Measurements from ENCODE around the gene SUCNR1. TPM values are rescaled to one million over a fixed set of nuclear protein-coding genes. Genes with fewer than 3 reads are reported as not detected.

Gene SUCNR1
- total RNA-seq, 1 experiment from 2014 or later = 0.41 TPM

- BruUV-seq (replicated peaks) = no TSS peak
- peaks cover 4% of the 10 kb centered on the region for H3K4me1 ChIP-seq (ENCODE audit: insufficient read depth, low read length, poor library complexity, severe bottlenecking)
- ChIA-PET CTCF (no interaction called here), POLR2A (ENCODE audit: low non-redundant PET) (no interaction called here)
- H3K27me3 ChIP-seq (replicated peaks; ENCODE audit: insufficient read depth, low read depth, low read length, poor library complexity) = no peaks in the 10 kb centered on the region
- no peak for TF ChIP-seq CTCF (conservative IDR thresholded peaks at IDR 0.05; ENCODE audit: low read depth, low read length)
- no peak for TF ChIP-seq EZH2 (IDR thresholded peaks at IDR 0.05; ENCODE audit: borderline replicate concordance, low read depth, low read length, poor library complexity, severe bottlenecking)
- H3K27ac ChIP-seq (ENCODE audit: low read depth, low read length, poor library complexity, severe bottlenecking) = no peak overlapping the region
- no peaks in the 10 kb centered on the region for H3K36me3 ChIP-seq (ENCODE audit: insufficient read depth, low read length, poor library complexity, severe bottlenecking)
- no peaks in the 10 kb centered on the region for H3K9me3 ChIP-seq (ENCODE audit: low read depth, low read length, poor library complexity, severe bottlenecking)
- no peak overlapping the region for H3K4me3 ChIP-seq (ENCODE audit: low read depth, low read length, poor library complexity, severe bottlenecking)
- intact Hi-C loops (cut with micrococcal nuclease; ENCODE audit: unreplicated experiment) = loop anchor here (2.0 to 10.0 kb wide), 5 partner anchors 254 to 750 kb away; no protein-coding TSS in a partner anchor
- no peak for DNase-seq (ENCODE audit: low spot score)
These were observed 45.5 kb downstream of the SUCNR1 start for GRCh38 chr3:151919030-151919328.

GRCh38 chr3:151919446-151919845 lies 46.0 kb downstream of the SUCNR1 start:
- no TSS peak for BruUV-seq (replicated peaks)

DNA sequence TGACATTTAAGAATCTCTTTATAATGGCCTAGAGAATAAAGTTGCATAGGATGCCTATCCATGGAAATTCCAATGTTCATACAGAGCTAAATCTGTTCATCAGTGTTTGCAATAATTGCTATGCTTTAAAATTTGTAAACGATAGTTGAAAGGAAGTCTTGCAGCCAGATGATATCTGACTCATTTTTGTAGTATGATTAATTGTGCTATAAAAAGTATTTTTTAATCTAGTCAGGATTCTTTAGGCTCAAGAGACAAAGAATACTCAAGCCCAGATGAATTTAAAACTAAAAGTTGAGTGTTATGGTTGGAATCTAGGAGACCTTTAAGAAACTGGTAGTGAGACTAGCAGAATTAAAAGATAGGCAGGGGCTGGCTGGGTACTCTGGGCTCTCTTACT lies 50.5 kb downstream of the SUCNR1 start:
- Histone ChIP-seq H3K4me1 (ENCODE audit: insufficient read depth, low read length, poor library complexity, severe bottlenecking) (no peaks in the 10 kb centered on the region), H3K36me3 (ENCODE audit: insufficient read depth, low read length, poor library complexity, severe bottlenecking) (no peaks in the 10 kb centered on the region), H3K27me3 (replicated peaks; ENCODE audit: insufficient read depth, low read depth, low read length, poor library complexity) (no peaks in the 10 kb centered on the region), H3K9me3 (ENCODE audit: low read depth, low read length, poor library complexity, severe bottlenecking) (no peaks in the 10 kb centered on the region), H3K4me3 (ENCODE audit: low read depth, low read length, poor library complexity, severe bottlenecking) (no peak overlapping the region), H3K27ac (ENCODE audit: low read depth, low read length, poor library complexity, severe bottlenecking) (no peak overlapping the region)
- BruUV-seq (replicated peaks) = no TSS peak
- CTCF ChIA-PET = no interaction called here
- intact Hi-C loops (cut with micrococcal nuclease; ENCODE audit: unreplicated experiment) = no loop called here
- no peak for DNase-seq (ENCODE audit: low spot score)
- TF ChIP-seq CTCF (conservative IDR thresholded peaks at IDR 0.05; ENCODE audit: low read depth, low read length) = no peak
- no peak for TF ChIP-seq EZH2 (IDR thresholded peaks at IDR 0.05; ENCODE audit: borderline replicate concordance, low read depth, low read length, poor library complexity, severe bottlenecking)
- POLR2A ChIA-PET (ENCODE audit: low non-redundant PET) = interaction anchor here (0.5 kb wide), 1 partner anchor 345 kb away, joined by 9 read pairs; no protein-coding TSS in a partner anchor

More at GRCh38 chr3:151919446-151919845, 46.0 kb downstream of the SUCNR1 start:
- Histone ChIP-seq H3K4me1 (ENCODE audit: insufficient read depth, low read length, poor library complexity, severe bottlenecking) (peaks cover 4% of the 10 kb centered on the region), H3K27ac (ENCODE audit: low read depth, low read length, poor library complexity, severe bottlenecking) (no peak overlapping the region), H3K27me3 (replicated peaks; ENCODE audit: insufficient read depth, low read depth, low read length, poor library complexity) (no peaks in the 10 kb centered on the region), H3K9me3 (ENCODE audit: low read depth, low read length, poor library complexity, severe bottlenecking) (no peaks in the 10 kb centered on the region), H3K36me3 (ENCODE audit: insufficient read depth, low read length, poor library complexity, severe bottlenecking) (no peaks in the 10 kb centered on the region), H3K4me3 (ENCODE audit: low read depth, low read length, poor library complexity, severe bottlenecking) (no peak overlapping the region)
- no peak for TF ChIP-seq CTCF (conservative IDR thresholded peaks at IDR 0.05; ENCODE audit: low read depth, low read length)
- no peak for TF ChIP-seq EZH2 (IDR thresholded peaks at IDR 0.05; ENCODE audit: borderline replicate concordance, low read depth, low read length, poor library complexity, severe bottlenecking)
- ChIA-PET POLR2A (ENCODE audit: low non-redundant PET) (no interaction called here), CTCF (no interaction called here)
- DNase-seq (ENCODE audit: low spot score) = no peak
- intact Hi-C loops (cut with micrococcal nuclease; ENCODE audit: unreplicated experiment) = loop anchor here (2.0 to 10.0 kb wide), 5 partner anchors 255 to 751 kb away; no protein-coding TSS in a partner anchor
